ENCODE data around the gene ALOX15B.

ALOX15B gene

GRCh38 chr17:8038954-8039610, at the start of gene ALOX15B:
TSS of gene ALOX15B (plus strand) at chr17:8039059. CDS start at chr17:8039156, 97 bp downstream.
- no peak for DNase-seq

- peak; percentile 95 for DNase-seq
Measured at GRCh38 chr17:7989781-7990655, 48.8 kb upstream of the ALOX15B start.

GRCh38 chr17:7992516-7992915, 46.3 kb upstream of the ALOX15B start:
- peak; percentile 89 for DNase-seq

- no peak for DNase-seq
Measured at GRCh38 chr17:7992924-7993323, 45.9 kb upstream of the ALOX15B start.

- DNase-seq: no peak
Measured at GRCh38 chr17:7993972-7994589, 44.8 kb upstream of the ALOX15B start.

- no peak for DNase-seq
Measured at GRCh38 chr17:7995724-7996123, 43.1 kb upstream of the ALOX15B start.

GRCh38 chr17:7997186-7997585, 41.7 kb upstream of the ALOX15B start:
- peak; percentile 78 for DNase-seq

GRCh38 chr17:8001976-8002720, 36.7 kb upstream of the ALOX15B start, which contains the start of gene GUCY2D:
TSS of gene GUCY2D (plus strand) at chr17:8002615. CDS start at chr17:8003048, 433 bp downstream.
- peak; percentile 35 for DNase-seq

- DNase-seq: peak; percentile 56
Measured at GRCh38 chr17:8002721-8003593, 35.9 kb upstream of the ALOX15B start.

- DNase-seq: peak; percentile 71
Measured at GRCh38 chr17:8003594-8004181, 35.2 kb upstream of the ALOX15B start.

GRCh38 chr17:8004899-8005298, 34.0 kb upstream of the ALOX15B start:
- peak; percentile 66 for DNase-seq

GRCh38 chr17:8005357-8005756, 33.5 kb upstream of the ALOX15B start:
- DNase-seq: peak; percentile 57

- DNase-seq: peak; percentile 52
Measured at GRCh38 chr17:8005967-8006730, 32.7 kb upstream of the ALOX15B start.

GRCh38 chr17:8006836-8007680, 31.8 kb upstream of the ALOX15B start:
- peak; percentile 43 for DNase-seq

GRCh38 chr17:8007836-8008235, 31.0 kb upstream of the ALOX15B start:
- DNase-seq: peak; percentile 40

- DNase-seq: peak; percentile 51
Measured at GRCh38 chr17:8012045-8012580, 26.7 kb upstream of the ALOX15B start.

- DNase-seq: peak; percentile 42
Measured at GRCh38 chr17:8012996-8013640, 25.7 kb upstream of the ALOX15B start.

GRCh38 chr17:8013731-8014557, 24.9 kb upstream of the ALOX15B start:
- DNase-seq: peak; percentile 49
